ENCODE measurements around the gene TMEM200A. TPM values are rescaled to one million over a fixed set of nuclear protein-coding genes. Genes with fewer than 3 reads are reported as not detected.

TMEM200A gene
- total and polyA plus RNA-seq, 2 of the 8 experiments (the other 6 are each of a cell fraction or from before 2014, with no cell fraction given): 6.2 to 13.9 TPM

DNA sequence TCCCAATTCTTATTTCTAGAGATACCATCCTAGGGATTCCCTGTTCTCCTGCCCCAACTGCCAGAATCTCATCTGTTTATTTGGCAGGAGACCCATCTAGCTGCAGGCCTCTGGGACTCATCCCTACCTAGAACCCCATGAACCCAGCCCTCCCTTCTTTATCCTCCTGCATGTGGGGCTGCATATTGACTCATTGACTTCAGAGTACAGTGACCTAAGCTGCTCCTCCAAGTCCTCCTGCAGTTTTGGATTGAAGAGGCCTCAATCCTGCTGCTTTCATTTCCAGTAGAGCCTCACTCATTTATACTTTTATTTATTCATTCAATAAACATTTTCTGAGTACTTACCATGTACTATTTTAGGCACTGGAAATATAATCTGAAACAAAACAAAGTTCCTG lies 11.6 kb downstream of the TMEM200A start:
- Histone ChIP-seq H3K27me3 (replicated peaks in 1 of 4; ENCODE audit: control insufficient read depth in 3 of 4, extremely low read depth in 1 of 4, insufficient read depth in 3 of 4, low read length in 3 of 4) (no peaks in the 10 kb centered on the region), H2BK120ac (replicated peaks; ENCODE audit: low read depth, low read length) (no peak overlapping the region), H3K18ac (ENCODE audit: extremely low read depth, low read length) (no peak overlapping the region), H4K5ac (ENCODE audit: insufficient read length, low read depth, low read length) (no peak overlapping the region), H3K4me3 (ENCODE audit: extremely low read depth in 1 of 4, insufficient read depth in 2 of 4, low read depth in 3 of 4, low read length in 4 of 4) (no peak overlapping the region), H3K4me1 (replicated peaks in 1 of 4; ENCODE audit: control insufficient read depth in 3 of 4, insufficient read depth in 4 of 4, low read length in 3 of 4) (peaks cover 0 to 16% (median 3%) of the 10 kb centered on the region in 4 experiments; a peak in 3 of 7 replicates), H4K20me1 (replicated peaks in 1 of 2; ENCODE audit: control insufficient read depth in 1 of 2, insufficient read depth in 2 of 2, low read length in 2 of 2) (peaks cover 0 to 4% of the 10 kb centered on the region in 2 experiments), H3K23me2 (ENCODE audit: low read depth, low read length) (no peaks in the 10 kb centered on the region), H3K23ac (ENCODE audit: insufficient read length) (no peak overlapping the region), H2BK12ac (ENCODE audit: low read depth, low read length) (no peak overlapping the region), H3K27ac (ENCODE audit: low read depth, low read length) (no peak overlapping the region), H3K9ac (replicated peaks in 1 of 4; ENCODE audit: extremely low read depth in 1 of 4, low read depth in 3 of 4, low read length in 3 of 4) (no peak overlapping the region), H3K79me2 (ENCODE audit: control insufficient read depth in 1 of 2, insufficient read depth in 2 of 2, low read length in 2 of 2) (no peaks in the 10 kb centered on the region; a peak in 2 of 4 replicates), H3K36me3 (ENCODE audit: control insufficient read depth in 2 of 4, insufficient read depth in 4 of 4, low read length in 3 of 4) (no peaks in the 10 kb centered on the region), H2AK5ac (ENCODE audit: low read depth, low read length) (no peak overlapping the region), H3K79me1 (ENCODE audit: low read depth, low read length) (no peaks in the 10 kb centered on the region), H3K4me2 (ENCODE audit: insufficient read depth in 1 of 2, low read depth in 2 of 2, low read length in 2 of 2) (no peak overlapping the region), H4K91ac (replicated peaks; ENCODE audit: insufficient read length, low read length) (no peak overlapping the region), H2BK5ac (ENCODE audit: low read depth, low read length) (no peak overlapping the region), H3K9me3 (ENCODE audit: insufficient read depth in 2 of 2, low read depth in 1 of 2, low read length in 1 of 2) (no peaks in the 10 kb centered on the region), H4K8ac (ENCODE audit: extremely low read depth, insufficient read depth, low read length) (no peak overlapping the region), H3K4ac (replicated peaks; ENCODE audit: insufficient read length, low read depth, low read length) (no peak overlapping the region), H2BK15ac (ENCODE audit: low read length) (no peak overlapping the region), H3K14ac (ENCODE audit: insufficient read length) (no peak overlapping the region), H2BK20ac (ENCODE audit: low read length) (no peak overlapping the region), H3K56ac (replicated peaks; ENCODE audit: insufficient read length, low read depth, low read length) (no peak overlapping the region), H2AFZ (ENCODE audit: low read length) (no peak overlapping the region)
- ChIA-PET POLR2A (ENCODE audit: partially characterized antibody) (no interaction called here), CTCF (ENCODE audit: partially characterized antibody) (interaction anchor here (1.4 kb wide), 1 partner anchor 12 kb away, joined by 3 read pairs; no protein-coding TSS in a partner anchor)
- no peak for FAIRE-seq
- no peak for DNase-seq (ENCODE audit: low read depth in 1 of 2, low spot score in 2 of 2)
- no peak for TF ChIP-seq HDAC6 (IDR thresholded peaks at IDR 0.05; ENCODE audit: low read depth, low read length)
- TF ChIP-seq FOSL1 (IDR thresholded peaks at IDR 0.05; ENCODE audit: insufficient read depth, low read depth, low read length): no peak
- no peak for TF ChIP-seq SRF (IDR thresholded peaks at IDR 0.05; ENCODE audit: low read depth, low read length)
- TF ChIP-seq RFX5 (IDR thresholded peaks at IDR 0.05; ENCODE audit: borderline replicate concordance, low read depth, low read length): no peak
- TF ChIP-seq GABPA (IDR thresholded peaks at IDR 0.05; ENCODE audit: borderline replicate concordance, insufficient read depth, low read length): no peak
- TF ChIP-seq KDM1A (IDR thresholded peaks at IDR 0.05; ENCODE audit: borderline replicate concordance, low read length): no peak
